Measurements from ENCODE around the gene PDE8A.
"Not testable (repeated sequence)": the region's sequence is repeated elsewhere in the genome, so short reads cannot be mapped to it uniquely, and the experiment has no call there.

The PDE8A gene

DNA sequence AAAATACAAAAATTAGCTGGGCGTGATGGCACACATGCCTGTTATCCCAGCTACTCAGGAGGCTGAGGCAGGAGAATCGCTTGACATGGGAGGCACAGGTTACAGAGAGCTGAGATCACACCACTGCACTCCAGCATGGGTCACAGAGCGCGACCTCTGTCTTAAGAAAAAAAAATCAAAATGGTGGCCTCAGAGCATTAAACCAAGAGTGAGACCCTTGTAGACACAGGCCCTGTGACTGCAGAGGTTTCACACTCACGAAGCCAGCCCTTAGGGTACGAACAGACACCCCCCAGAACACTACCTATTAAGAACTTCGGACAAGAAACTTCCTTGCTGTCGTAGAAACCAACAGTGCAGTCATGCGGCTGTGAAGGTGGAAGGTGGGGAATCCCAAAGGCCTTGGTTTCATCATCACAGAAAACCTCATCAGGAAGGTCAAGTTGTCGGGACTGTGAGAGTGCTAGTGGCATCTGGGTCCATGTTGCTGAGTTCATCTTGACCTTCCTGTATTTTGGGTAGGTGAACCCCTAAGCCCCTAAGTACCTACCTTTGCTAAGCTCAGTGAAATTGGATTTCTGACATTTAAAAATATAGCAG lies 4.8 kb upstream of the PDE8A start:
- ATAC-seq: no peak
- Mint-ChIP-seq H3K4me1 (peaks cover 23% of the 10 kb centered on the region), H3K9me3 (no peaks in the 10 kb centered on the region), H3K27ac (no peak overlapping the region), H3K4me3 (no peak overlapping the region), H3K27me3 (peaks cover 16% of the 10 kb centered on the region)
- DNase-seq: no peak

DNA sequence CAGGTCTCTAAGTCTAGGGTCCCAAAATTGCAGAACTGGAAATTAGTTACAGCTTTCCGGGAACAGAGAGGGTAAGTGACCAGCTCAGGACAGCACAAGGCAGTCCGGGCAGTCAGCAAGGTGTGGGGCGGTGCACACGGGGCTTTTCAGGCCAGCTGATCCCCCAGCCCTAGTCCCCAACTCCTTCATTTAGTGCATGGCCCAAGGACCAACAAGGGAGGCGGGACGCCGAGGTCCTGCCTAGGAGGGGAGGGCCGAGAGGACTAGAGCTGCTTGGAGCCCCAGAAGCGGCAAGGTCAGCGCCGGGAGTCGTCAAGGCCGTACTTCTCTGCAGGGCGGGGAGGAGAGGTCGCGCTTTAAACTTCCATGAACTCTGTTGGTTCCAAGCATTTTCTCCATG lies 2.0 kb upstream of the PDE8A start:
- Mint-ChIP-seq H3K9me3 (no peaks in the 10 kb centered on the region), H3K27ac (no peak overlapping the region), H3K4me3 (peak overlapping the region; percentile 93 to 95), H3K27me3 (peaks cover 16% of the 10 kb centered on the region), H3K4me1 (peaks cover 44% of the 10 kb centered on the region)
- ATAC-seq (no peak), DNase-seq (no peak)

DNA sequence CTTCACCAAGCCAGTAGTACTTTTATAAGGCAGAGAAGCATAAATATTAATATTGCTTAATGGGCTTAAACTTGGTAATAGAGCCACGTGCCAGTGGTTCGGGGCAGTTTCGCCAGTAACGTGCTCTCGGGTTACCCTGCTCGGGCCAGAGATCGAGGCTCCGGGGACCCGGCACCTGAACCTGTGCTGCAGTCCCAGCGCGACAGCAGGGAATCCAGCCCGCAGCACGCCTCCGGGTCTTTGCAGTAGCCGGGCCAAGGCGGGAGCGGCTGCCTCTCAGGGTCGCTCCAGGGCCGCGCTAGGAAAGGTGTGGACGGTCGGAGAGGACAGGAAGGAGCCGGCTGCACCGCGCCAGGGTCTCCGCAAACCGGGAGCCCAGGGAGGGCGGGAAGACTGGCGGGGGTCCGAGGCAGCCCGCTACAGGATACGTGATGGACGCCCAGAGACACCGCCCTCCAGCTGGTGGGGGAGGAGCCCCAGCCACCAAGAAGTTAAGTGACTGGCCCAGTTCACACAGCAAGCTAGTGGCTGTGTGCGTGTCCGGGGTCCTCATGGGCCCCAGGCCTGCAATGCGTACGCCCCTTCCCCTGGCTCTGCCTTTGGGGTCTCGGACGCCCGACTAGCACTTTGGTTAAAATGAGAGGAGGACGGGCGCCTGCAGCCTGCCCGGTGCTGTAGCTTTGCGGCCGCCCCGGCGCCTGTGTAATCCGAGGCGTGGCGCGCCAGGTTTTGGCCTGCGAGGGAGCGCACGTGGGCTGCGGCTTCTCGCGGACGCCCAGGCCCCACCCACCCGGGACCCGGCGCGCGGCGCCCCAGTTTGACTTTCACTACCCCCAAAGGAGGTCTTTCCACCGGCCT lies 1.2 kb upstream of the PDE8A start:
- Mint-ChIP-seq H3K4me3 (peak overlapping the region; percentile 93 to 95), H3K27ac (peak overlapping the region; percentile 92 to 96), H3K4me1 (peaks cover 51% of the 10 kb centered on the region), H3K9me3 (no peaks in the 10 kb centered on the region), H3K27me3 (peaks cover 16% of the 10 kb centered on the region)
- DNase-seq: peak; percentile 87 to 89
- peak; percentile 81 for ATAC-seq

DNA sequence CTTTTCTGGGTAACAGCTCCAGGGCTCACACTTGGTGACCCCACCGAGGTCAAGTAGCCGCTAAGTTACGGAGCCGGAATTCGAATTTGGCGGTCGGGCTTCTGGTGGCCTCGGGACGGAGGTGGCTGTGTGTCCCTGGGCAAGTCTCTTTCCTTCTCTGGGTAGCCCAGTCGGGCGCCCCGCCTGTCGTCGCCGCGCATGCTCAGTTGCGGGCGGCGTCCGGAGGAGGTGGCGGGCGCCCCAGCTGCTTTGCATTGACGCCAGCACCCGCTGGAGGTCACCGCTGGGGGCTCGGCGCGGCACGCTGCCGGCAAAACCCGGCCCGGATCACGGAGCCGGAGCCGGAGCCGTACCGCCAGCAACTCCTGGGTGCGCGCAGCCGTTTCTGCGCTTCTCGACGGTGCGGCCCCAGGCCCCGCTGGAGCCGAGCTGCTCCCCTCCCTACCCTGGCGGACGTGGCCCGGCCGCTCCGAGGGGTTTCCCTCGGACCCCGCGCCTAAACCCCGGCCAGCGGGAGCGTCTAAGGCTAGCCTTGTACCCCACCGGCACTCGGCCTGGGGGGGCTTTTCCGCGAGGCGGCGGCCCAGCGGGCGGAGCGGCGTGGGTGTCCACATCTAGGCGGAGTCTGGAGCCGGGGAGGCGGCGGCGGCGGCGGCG lies 474 bp upstream of the PDE8A start:
- Mint-ChIP-seq H3K27ac (peak overlapping the region; percentile 91 to 96), H3K4me1 (peaks cover 54% of the 10 kb centered on the region), H3K9me3 (no peaks in the 10 kb centered on the region), H3K27me3 (peaks cover 16% of the 10 kb centered on the region), H3K4me3 (peak overlapping the region; percentile 93 to 95)
- DNase-seq (peak; percentile 98 to 99), ATAC-seq (peak; percentile 87)

DNA sequence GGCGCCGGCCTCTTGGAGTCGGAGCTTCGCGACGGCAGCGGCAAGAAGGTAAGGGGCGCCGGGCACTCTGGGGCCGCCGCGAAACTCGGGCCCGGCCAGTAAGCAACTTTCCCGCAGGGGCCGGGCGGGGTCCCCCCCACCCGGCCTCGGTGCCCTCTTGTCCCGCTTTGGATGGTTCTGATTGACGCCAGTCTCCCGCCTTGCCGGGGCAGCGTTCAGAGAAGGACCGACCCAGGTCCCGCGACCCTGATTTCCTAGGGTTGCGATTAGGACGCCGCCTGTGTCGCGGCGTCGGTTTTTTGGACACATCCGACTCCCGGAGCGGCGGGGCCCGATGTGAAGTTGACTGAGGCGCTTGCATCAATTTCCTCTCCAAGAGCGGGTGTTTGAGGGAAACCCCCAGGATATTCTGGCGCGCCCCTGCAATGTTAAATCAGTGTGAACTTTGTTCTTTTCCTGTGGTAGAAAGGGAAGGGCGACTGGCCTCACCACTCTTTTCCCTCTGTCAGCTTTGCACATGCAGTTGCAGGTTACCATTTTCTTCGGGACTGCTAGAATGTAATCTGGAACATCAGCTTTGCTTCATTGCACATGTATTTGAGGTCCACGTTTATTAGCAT lies 755 bp downstream of the PDE8A start:
- ATAC-seq (no peak), DNase-seq (peak; percentile 43 to 75)
- peaks cover 46% of the 10 kb centered on the region for H3K4me1 Mint-ChIP-seq
- no peaks in the 10 kb centered on the region for H3K9me3 Mint-ChIP-seq
- H3K27ac Mint-ChIP-seq: peak overlapping the region; percentile 96 to 99
- H3K27me3 Mint-ChIP-seq: peaks cover 16% of the 10 kb centered on the region
- H3K4me3 Mint-ChIP-seq: peak overlapping the region; percentile 89 to 97

DNA sequence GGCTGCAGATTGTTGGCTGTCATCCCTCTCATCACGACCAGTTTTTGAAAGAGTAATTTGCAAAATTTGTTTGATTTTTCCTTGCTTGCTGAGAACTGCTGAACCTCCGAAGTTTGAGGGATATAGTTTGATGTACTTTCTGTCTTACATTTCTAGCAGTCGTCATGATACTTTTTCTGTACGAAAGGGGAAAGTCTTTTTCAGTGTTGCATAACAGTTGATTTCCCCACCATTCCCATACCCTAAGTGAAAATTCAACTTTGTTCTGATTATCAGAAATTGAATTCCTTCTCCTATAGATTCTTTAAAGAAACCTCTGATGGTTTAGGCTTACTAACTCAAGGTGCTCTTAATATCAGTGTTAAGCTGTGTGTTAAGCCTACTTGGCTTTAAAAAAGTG lies 1.6 kb downstream of the PDE8A start:
- DNase-seq (no peak), ATAC-seq (no peak)
- Mint-ChIP-seq H3K4me3 (peak overlapping the region; percentile 89 to 97), H3K4me1 (peaks cover 51% of the 10 kb centered on the region), H3K27me3 (peaks cover 15% of the 10 kb centered on the region), H3K9me3 (no peaks in the 10 kb centered on the region), H3K27ac (no peak overlapping the region)

DNA sequence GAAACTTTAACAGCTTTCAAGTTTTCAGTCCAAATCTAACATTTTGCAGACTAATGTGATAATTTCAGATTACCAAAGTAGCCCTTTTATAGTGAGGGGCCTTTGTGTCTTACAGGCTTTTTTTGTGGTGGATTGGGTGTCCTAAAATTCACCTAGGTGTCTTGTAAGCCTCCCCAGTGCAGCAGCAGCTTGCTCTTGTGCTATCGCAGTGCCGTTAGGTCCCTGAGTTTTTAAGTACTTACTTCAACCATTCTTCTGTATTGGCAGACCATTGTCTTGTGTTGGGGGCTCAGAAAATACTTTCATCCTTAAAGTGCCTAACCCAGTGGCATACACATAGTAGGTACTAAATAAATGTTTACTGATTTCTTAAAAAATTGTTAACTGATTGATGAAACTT lies 2.1 kb downstream of the PDE8A start:
- DNase-seq (no peak), ATAC-seq (no peak)
- no peak overlapping the region for H3K27ac Mint-ChIP-seq
- peaks cover 55% of the 10 kb centered on the region for H3K4me1 Mint-ChIP-seq
- H3K27me3 Mint-ChIP-seq: peaks cover 11% of the 10 kb centered on the region
- H3K4me3 Mint-ChIP-seq: peak overlapping the region in 1 of 2 donors; percentile 89
- no peaks in the 10 kb centered on the region for H3K9me3 Mint-ChIP-seq

DNA sequence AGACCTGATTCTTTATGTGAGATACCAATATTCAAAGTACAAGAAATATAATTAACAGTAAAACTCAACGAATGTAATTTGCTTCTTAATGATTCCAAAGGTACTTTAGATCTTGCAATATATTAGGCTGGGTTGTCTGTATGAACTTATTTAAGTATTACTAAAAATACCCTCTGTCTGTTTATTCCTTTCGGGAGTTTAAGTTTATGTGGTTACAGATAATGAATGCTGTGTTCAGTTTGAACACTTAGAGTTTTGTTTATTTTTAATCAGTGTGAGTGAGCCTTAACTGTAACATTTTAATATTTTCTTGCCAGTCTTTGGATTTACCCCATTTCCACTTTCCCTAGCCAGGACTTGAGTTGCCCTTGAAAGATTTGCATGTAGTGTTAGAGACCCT lies 3.5 kb downstream of the PDE8A start:
- H3K4me3 Mint-ChIP-seq: no peak overlapping the region
- H3K4me1 Mint-ChIP-seq: peaks cover 50% of the 10 kb centered on the region
- H3K27ac Mint-ChIP-seq: no peak overlapping the region
- H3K27me3 Mint-ChIP-seq: no peaks in the 10 kb centered on the region
- DNase-seq (no peak), ATAC-seq (no peak)
- no peaks in the 10 kb centered on the region for H3K9me3 Mint-ChIP-seq

DNA sequence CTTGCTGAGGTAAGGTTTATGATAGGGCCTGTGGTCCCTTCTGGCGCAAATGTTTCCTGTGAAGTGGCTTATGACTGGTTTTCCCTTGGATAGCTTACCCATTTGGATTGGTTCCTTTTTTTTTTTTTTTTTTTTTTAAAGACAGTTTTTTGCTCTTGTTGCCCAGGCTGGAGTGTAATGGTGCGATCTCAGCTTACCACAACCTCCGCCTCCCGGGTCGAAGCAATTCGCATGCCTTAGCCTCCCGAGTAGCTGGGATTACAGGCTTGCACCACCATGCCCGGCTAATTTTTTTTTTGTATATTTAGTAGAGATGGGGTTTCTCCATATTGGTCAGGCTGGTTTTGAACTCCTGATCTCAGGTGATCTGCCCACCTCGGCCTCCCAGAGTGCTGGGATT lies 5.7 kb downstream of the PDE8A start:
- not testable (repeated sequence) for H3K27ac Mint-ChIP-seq, DNase-seq, H3K4me3 Mint-ChIP-seq, ATAC-seq, H3K9me3 Mint-ChIP-seq, H3K27me3 Mint-ChIP-seq
- H3K4me1 Mint-ChIP-seq: peaks cover 69% of the 10 kb centered on the region

DNA sequence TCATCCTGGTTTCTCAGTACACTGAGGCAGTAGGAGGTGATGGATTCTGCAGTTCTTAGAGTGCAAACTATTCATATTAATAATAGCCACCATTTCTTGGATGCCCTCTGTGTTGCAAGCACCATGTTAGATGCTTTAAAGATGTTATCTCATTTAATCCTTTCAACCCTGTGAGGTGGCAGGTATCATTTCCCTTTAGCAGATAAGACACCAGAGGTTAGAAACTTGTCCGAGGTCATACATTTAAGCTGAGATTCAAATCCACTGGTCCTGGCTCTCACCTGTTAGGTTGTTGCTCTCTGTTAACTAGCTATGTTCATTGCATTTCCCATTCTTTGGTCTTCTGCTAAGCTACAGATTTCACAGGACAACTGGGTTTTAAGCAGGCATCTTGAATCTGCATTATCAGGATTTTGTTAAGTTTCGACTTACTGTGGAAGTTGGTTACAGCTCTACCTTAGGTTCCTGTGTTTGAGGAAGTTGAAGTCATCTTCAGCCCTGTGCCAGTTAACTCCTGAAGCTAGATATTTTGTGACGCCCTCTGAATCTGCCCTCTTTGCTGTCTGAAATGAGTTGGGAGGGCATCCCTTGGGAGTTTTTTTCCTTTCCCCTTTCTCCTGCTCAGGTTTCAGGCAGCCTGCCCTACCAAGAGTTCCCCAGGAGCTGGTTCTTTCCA lies 6.4 kb downstream of the PDE8A start:
- peaks cover 69% of the 10 kb centered on the region for H3K4me1 Mint-ChIP-seq
- DNase-seq (no peak), ATAC-seq (peak; percentile 31)
- H3K4me3 Mint-ChIP-seq: peak overlapping the region; percentile 1 to 44
- H3K27me3 Mint-ChIP-seq: no peaks in the 10 kb centered on the region
- no peaks in the 10 kb centered on the region for H3K9me3 Mint-ChIP-seq
- H3K27ac Mint-ChIP-seq: no peak overlapping the region

DNA sequence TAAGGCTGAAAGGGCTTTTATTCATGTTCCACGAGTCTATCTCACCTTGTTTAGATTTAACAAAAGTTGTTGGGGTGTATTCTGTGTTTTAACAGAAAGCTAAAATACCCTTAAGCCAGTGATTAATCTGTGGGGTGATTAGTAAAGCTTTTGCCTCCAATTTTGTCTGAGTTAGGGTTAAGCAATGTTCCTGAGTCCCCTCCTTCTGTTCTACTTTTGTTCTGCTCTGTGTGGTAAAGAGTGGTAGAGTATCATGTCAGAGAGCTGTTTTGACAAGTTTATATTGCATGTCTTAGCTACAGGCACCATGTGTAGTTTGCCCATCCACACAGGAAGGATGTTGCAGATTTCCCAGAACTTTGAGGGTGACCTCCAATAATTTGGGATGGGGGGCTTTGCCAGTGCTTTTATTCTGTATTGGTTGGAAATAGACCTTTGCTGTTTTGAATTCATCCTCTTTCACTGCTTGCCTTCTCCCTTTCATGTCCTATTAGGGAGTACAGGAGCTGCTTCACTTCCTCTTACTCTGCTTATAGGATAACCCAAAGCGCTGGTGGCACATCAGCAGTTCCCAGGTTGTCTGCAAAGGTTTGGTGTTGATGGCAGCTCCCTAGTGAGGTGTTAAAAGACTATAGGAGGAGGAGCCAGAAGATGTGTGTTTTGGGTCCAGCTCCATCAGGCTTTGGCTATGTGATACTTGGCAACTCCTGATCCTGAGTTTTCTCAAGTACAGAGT lies 7.4 kb downstream of the PDE8A start:
- Mint-ChIP-seq H3K27ac (no peak overlapping the region), H3K9me3 (no peaks in the 10 kb centered on the region), H3K4me1 (peaks cover 63% of the 10 kb centered on the region), H3K27me3 (no peaks in the 10 kb centered on the region), H3K4me3 (no peak overlapping the region)
- DNase-seq: no peak
- ATAC-seq: no peak

DNA sequence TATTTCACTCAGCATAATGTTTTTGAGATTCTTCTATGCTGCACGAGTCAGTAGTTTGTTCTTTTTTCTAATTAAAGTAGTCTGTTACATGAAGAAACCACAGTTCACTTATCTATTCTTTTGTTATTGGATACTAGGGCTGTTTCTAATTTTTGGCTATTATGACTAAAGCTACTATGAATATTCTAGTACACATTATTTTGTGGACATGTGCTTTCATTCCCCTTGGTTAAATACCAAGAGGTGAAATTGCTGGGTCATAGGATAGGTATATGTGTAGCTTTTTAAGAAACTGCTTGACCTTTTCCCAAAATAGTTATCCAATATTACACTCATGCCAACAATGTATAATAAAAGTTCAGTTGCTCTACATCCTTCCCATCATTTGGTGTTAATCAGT lies 8.9 kb downstream of the PDE8A start:
- Mint-ChIP-seq H3K27ac (no peak overlapping the region), H3K27me3 (no peaks in the 10 kb centered on the region), H3K4me3 (no peak overlapping the region), H3K9me3 (no peaks in the 10 kb centered on the region), H3K4me1 (peaks cover 52% of the 10 kb centered on the region)
- ATAC-seq (no peak), DNase-seq (no peak)

DNA sequence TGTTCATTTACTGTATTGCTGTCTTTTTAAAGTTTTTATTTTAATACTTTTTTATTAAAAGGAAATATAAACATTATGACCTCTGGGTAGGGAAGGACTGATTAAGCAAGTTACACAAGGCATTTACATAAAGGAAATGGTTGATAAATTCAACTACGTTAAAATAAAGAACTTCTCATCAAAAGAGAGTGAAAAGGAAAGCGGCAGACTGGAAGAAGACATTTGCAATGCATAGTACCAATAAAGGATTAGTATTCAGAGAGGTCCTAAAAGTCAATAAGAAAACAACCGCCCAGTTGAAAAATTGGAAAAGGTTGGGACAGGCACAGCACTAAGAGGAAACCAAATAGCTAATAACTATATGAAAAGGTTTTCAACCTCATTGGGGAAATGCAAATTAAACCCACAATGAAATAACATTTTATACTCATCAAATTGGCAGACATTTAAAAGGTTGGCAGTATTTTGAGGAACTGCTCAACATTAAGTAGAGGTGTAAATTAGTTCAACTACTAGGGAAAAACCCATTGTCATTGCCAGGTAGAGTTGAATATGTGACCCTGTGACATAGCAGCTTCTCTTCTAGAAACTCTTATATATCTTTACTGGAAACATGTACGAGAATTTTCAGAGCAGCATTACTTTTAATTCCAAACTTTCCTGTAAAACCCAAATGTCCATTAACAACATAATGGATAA lies 9.5 kb downstream of the PDE8A start:
- Mint-ChIP-seq H3K4me3 (peak overlapping the region in 1 of 2 donors; percentile 13), H3K9me3 (no peaks in the 10 kb centered on the region), H3K4me1 (peaks cover 49% of the 10 kb centered on the region), H3K27ac (no peak overlapping the region), H3K27me3 (no peaks in the 10 kb centered on the region)
- ATAC-seq (no peak), DNase-seq (no peak)
